Activated naive CD4-positive, alpha-beta T cell treated with anti-CD3 and anti-CD28 coated beads, Interleukin-2, amount 10 ng/mL, durations not matched to agents 7 days and 5 days (primary cell): ENCODE results near the gene B3GAT1.
A peak's percentile ranks its signal among the peaks of the same experiment; 100 is the strongest.
"Not testable (repeated sequence)": the region's sequence is repeated elsewhere in the genome, so short reads cannot be mapped to it uniquely, and the experiment has no call there.

Experiments
- CTCF ChIA-PET: fragments of 350-600 bp; sonication (Branson Sonifier 250); formaldehyde crosslinking; loops from one replicate; lab custom pipeline; 2021; ENCODE audit warnings: antibody characterized with exemption; lab: Charles Lee
- DNase-seq: peaks from one replicate; pipeline ENCODE4 v3.0.0-alpha.2; 2020
- H3K27ac Mint-ChIP-seq: one replicate; pipeline ENCODE4 v1.8.0; 2021; ENCODE audit warnings: mild to moderate bottlenecking, moderate library complexity, mixed read lengths
- H3K27me3 Mint-ChIP-seq: one replicate; pipeline ENCODE4 v1.8.0; 2021; ENCODE audit warnings: mild to moderate bottlenecking, mixed read lengths
- H3K36me3 Mint-ChIP-seq: one replicate; pipeline ENCODE4 v1.8.0; 2021; ENCODE audit warnings: mixed read lengths
- H3K4me1 Mint-ChIP-seq: one replicate; pipeline ENCODE4 v1.8.0; 2021; ENCODE audit warnings: mixed read lengths
- H3K4me3 Mint-ChIP-seq: one replicate; pipeline ENCODE4 v1.8.0; 2021; ENCODE audit warnings: mild to moderate bottlenecking, moderate library complexity, mixed read lengths
- H3K9me3 Mint-ChIP-seq: one replicate; pipeline ENCODE4 v1.8.0; 2021; ENCODE audit warnings: mixed read lengths

The B3GAT1 gene

GRCh38 chr11:134412203-134413042 lies at the start of gene B3GAT1:
TSS of gene B3GAT1 (minus strand) at chr11:134412242. CDS start at chr11:134387659, 24,583 bp downstream.
- H3K27ac Mint-ChIP-seq, result no peak within 1 kb of the TSS
- H3K4me3 Mint-ChIP-seq, result peak within 1 kb of the TSS; percentile 52
- no peaks in the 10 kb centered on the region for H3K9me3 Mint-ChIP-seq
- CTCF ChIA-PET, result no interaction called here
- H3K4me1 Mint-ChIP-seq, result peaks cover 11% of the 10 kb centered on the region
- peaks cover 86% of the 10 kb centered on the region for H3K27me3 Mint-ChIP-seq
- H3K36me3 Mint-ChIP-seq, result no peaks in the 10 kb centered on the region
- DNase-seq, result peak; percentile 42

- H3K4me1 Mint-ChIP-seq, result no peaks in the 10 kb centered on the region
- H3K27me3 Mint-ChIP-seq, result peaks cover 28% of the 10 kb centered on the region
- no peaks in the 10 kb centered on the region for H3K36me3 Mint-ChIP-seq
- no peak for DNase-seq
- CTCF ChIA-PET, result no interaction called here
- H3K4me3 Mint-ChIP-seq, result no peak overlapping the region
- H3K9me3 Mint-ChIP-seq, result peaks cover 12% of the 10 kb centered on the region
- no peak overlapping the region for H3K27ac Mint-ChIP-seq
Observed at GRCh38 chr11:134461621-134462020, 49.6 kb upstream of the B3GAT1 start.

- DNase-seq, result no peak
- no peak overlapping the region for H3K27ac Mint-ChIP-seq
- no peaks in the 10 kb centered on the region for H3K4me1 Mint-ChIP-seq
- H3K4me3 Mint-ChIP-seq, result no peak overlapping the region
- H3K27me3 Mint-ChIP-seq, result peaks cover 24% of the 10 kb centered on the region
- CTCF ChIA-PET, result no interaction called here
- H3K9me3 Mint-ChIP-seq, result peaks cover 12% of the 10 kb centered on the region
- no peaks in the 10 kb centered on the region for H3K36me3 Mint-ChIP-seq
Observed at GRCh38 chr11:134460881-134461280, 48.8 kb upstream of the B3GAT1 start.

- peaks cover 12% of the 10 kb centered on the region for H3K9me3 Mint-ChIP-seq
- no peaks in the 10 kb centered on the region for H3K36me3 Mint-ChIP-seq
- no peak overlapping the region for H3K4me3 Mint-ChIP-seq
- H3K4me1 Mint-ChIP-seq, result no peaks in the 10 kb centered on the region
- no peak for DNase-seq
- peaks cover 19% of the 10 kb centered on the region for H3K27me3 Mint-ChIP-seq
- H3K27ac Mint-ChIP-seq, result no peak overlapping the region
- CTCF ChIA-PET, result no interaction called here
Observed at GRCh38 chr11:134460062-134460561, 48.1 kb upstream of the B3GAT1 start.

GRCh38 chr11:134459246-134460061 lies 47.4 kb upstream of the B3GAT1 start:
- CTCF ChIA-PET, result no interaction called here
- Mint-ChIP-seq H3K4me1 (no peaks in the 10 kb centered on the region), H3K4me3 (no peak overlapping the region), H3K27me3 (peaks cover 18% of the 10 kb centered on the region), H3K9me3 (peaks cover 15% of the 10 kb centered on the region), H3K27ac (no peak overlapping the region), H3K36me3 (no peaks in the 10 kb centered on the region)
- DNase-seq, result no peak

GRCh38 chr11:134457411-134458007 lies 45.5 kb upstream of the B3GAT1 start:
- H3K4me1 Mint-ChIP-seq, H3K27ac Mint-ChIP-seq, DNase-seq, CTCF ChIA-PET, H3K36me3 Mint-ChIP-seq, H3K4me3 Mint-ChIP-seq: not testable (repeated sequence)
- Mint-ChIP-seq H3K9me3 (peaks cover 15% of the 10 kb centered on the region), H3K27me3 (peaks cover 14% of the 10 kb centered on the region)

GRCh38 chr11:134455516-134455915 lies 43.5 kb upstream of the B3GAT1 start:
- Mint-ChIP-seq H3K27ac (no peak overlapping the region), H3K9me3 (peaks cover 15% of the 10 kb centered on the region), H3K27me3 (peaks cover 14% of the 10 kb centered on the region), H3K4me1 (no peaks in the 10 kb centered on the region), H3K36me3 (no peaks in the 10 kb centered on the region), H3K4me3 (no peak overlapping the region)
- DNase-seq, result no peak
- CTCF ChIA-PET, result no interaction called here

- H3K36me3 Mint-ChIP-seq, result no peaks in the 10 kb centered on the region
- no peaks in the 10 kb centered on the region for H3K4me1 Mint-ChIP-seq
- H3K27me3 Mint-ChIP-seq, result peaks cover 11% of the 10 kb centered on the region
- H3K27ac Mint-ChIP-seq, result no peak overlapping the region
- H3K4me3 Mint-ChIP-seq, result no peak overlapping the region
- no peak for DNase-seq
- CTCF ChIA-PET, result no interaction called here
- peaks cover 15% of the 10 kb centered on the region for H3K9me3 Mint-ChIP-seq
Observed at GRCh38 chr11:134454146-134454690, 42.2 kb upstream of the B3GAT1 start.

GRCh38 chr11:134453441-134453840 lies 41.4 kb upstream of the B3GAT1 start:
- no peak overlapping the region for H3K27ac Mint-ChIP-seq
- no peaks in the 10 kb centered on the region for H3K36me3 Mint-ChIP-seq
- CTCF ChIA-PET, result no interaction called here

GRCh38 chr11:134452838-134453155 lies 40.8 kb upstream of the B3GAT1 start:
- H3K4me3 Mint-ChIP-seq, result no peak overlapping the region
- no peaks in the 10 kb centered on the region for H3K4me1 Mint-ChIP-seq
- H3K27ac Mint-ChIP-seq, result no peak overlapping the region

More at GRCh38 chr11:134453441-134453840, 41.4 kb upstream of the B3GAT1 start:
- no peaks in the 10 kb centered on the region for H3K4me1 Mint-ChIP-seq
- peaks cover 7% of the 10 kb centered on the region for H3K27me3 Mint-ChIP-seq
- no peak for DNase-seq
- H3K4me3 Mint-ChIP-seq, result no peak overlapping the region
- peaks cover 12% of the 10 kb centered on the region for H3K9me3 Mint-ChIP-seq

GRCh38 chr11:134452026-134452837 lies 40.2 kb upstream of the B3GAT1 start:
- CTCF ChIA-PET, result no interaction called here
- no peak for DNase-seq
- peaks cover 8% of the 10 kb centered on the region for H3K9me3 Mint-ChIP-seq
- H3K4me1 Mint-ChIP-seq, result no peaks in the 10 kb centered on the region
- H3K36me3 Mint-ChIP-seq, result no peaks in the 10 kb centered on the region
- no peak overlapping the region for H3K4me3 Mint-ChIP-seq
- no peak overlapping the region for H3K27ac Mint-ChIP-seq
- peaks cover 7% of the 10 kb centered on the region for H3K27me3 Mint-ChIP-seq

More at GRCh38 chr11:134452838-134453155, 40.8 kb upstream of the B3GAT1 start:
- Mint-ChIP-seq H3K9me3 (peaks cover 9% of the 10 kb centered on the region), H3K27me3 (peaks cover 7% of the 10 kb centered on the region), H3K36me3 (no peaks in the 10 kb centered on the region)
- DNase-seq, result no peak
- CTCF ChIA-PET, result no interaction called here

GRCh38 chr11:134450186-134450585 lies 38.1 kb upstream of the B3GAT1 start:
- Mint-ChIP-seq H3K27ac (no peak overlapping the region), H3K9me3 (peaks cover 3% of the 10 kb centered on the region), H3K4me3 (no peak overlapping the region), H3K36me3 (no peaks in the 10 kb centered on the region), H3K27me3 (peaks cover 11% of the 10 kb centered on the region), H3K4me1 (no peaks in the 10 kb centered on the region)
- CTCF ChIA-PET, result no interaction called here
- no peak for DNase-seq

- Mint-ChIP-seq H3K27ac (no peak overlapping the region), H3K27me3 (peaks cover 7% of the 10 kb centered on the region), H3K4me1 (no peaks in the 10 kb centered on the region), H3K9me3 (no peaks in the 10 kb centered on the region), H3K4me3 (no peak overlapping the region), H3K36me3 (no peaks in the 10 kb centered on the region)
- peak; percentile 30 for DNase-seq
- CTCF ChIA-PET, result no interaction called here
Observed at GRCh38 chr11:134449713-134450112, 37.7 kb upstream of the B3GAT1 start.
